NCI-H1092 treated with DMSO at 0.1 percent for 48 hours (cell line): ENCODE measurements around the gene CD248.
"Not testable (repeated sequence)": the region's sequence is repeated elsewhere in the genome, so short reads cannot be mapped to it uniquely, and the experiment has no call there.

ENCODE experiments used
- DNase-seq: peaks from one replicate; lab custom pipeline; 2025; lab: John Stamatoyannopoulos, UW

CD248 gene, protein sequence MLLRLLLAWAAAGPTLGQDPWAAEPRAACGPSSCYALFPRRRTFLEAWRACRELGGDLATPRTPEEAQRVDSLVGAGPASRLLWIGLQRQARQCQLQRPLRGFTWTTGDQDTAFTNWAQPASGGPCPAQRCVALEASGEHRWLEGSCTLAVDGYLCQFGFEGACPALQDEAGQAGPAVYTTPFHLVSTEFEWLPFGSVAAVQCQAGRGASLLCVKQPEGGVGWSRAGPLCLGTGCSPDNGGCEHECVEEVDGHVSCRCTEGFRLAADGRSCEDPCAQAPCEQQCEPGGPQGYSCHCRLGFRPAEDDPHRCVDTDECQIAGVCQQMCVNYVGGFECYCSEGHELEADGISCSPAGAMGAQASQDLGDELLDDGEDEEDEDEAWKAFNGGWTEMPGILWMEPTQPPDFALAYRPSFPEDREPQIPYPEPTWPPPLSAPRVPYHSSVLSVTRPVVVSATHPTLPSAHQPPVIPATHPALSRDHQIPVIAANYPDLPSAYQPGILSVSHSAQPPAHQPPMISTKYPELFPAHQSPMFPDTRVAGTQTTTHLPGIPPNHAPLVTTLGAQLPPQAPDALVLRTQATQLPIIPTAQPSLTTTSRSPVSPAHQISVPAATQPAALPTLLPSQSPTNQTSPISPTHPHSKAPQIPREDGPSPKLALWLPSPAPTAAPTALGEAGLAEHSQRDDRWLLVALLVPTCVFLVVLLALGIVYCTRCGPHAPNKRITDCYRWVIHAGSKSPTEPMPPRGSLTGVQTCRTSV

DNA sequence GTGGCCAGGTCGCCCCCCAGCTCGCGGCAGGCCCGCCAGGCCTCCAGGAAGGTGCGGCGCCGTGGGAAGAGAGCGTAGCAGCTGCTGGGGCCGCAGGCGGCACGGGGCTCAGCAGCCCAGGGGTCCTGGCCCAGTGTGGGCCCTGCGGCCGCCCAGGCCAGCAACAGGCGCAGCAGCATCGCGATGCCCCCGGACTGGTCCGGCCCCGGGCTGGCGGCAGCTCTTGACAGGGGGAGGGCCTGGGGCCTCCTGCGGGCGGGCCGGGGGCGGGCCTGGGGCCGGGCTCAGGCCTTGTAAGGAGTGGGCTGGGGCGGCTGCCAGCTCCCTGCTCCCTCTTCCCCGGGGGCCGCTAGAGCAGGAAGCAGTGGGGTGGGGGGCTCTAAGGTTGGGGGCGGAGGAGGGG lies at the start of gene CD248:
TSS of gene CD248 (minus strand) at position 196 of the 403 bp plus-strand sequence. CDS start at position 179, 17 bp downstream.
- DNase-seq: no peak

DNA sequence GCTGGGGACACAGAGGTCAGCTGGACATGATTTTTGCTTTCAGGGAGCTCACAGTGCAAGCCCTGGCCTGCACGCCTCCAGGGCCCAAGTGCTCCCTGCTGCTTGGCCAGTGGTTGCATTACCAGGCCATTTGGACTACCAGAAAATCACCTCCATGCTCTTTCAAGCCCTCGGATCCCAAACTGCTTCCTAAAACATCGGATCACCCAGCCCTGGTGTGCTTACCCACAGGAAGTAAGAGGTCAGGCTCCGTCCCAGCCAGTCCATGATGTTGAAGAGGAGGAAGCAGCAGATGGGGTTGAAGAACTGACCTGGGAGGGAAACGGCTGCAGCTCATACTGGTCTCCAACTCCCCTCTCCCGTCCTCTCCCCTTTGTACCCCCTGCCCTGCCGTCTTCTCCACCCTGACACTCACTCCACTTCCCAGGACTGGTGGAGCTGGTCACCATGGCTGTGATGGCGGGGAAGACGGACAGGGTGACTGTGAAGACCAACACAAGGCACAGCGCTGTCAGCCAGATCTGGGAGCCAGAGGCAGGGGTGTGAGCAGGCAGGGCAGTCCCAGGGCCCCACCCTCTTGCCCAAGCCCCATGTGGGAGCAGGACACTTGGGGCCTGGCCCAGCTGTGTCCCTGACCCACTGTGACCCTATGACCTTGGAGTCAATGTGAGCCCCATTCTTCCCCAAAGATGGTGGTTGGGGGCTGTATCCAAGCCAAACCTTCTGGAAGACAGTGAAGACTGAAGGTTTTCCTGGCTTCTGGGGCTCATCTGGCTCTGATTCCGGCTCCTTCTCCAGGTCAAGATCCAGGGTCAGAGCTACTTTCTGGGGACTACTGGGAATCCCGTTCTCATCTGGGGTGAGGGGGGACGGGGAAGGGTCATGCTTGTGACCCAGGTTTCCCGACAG lies 49.1 kb upstream of the CD248 start:
- no peak for DNase-seq

DNA sequence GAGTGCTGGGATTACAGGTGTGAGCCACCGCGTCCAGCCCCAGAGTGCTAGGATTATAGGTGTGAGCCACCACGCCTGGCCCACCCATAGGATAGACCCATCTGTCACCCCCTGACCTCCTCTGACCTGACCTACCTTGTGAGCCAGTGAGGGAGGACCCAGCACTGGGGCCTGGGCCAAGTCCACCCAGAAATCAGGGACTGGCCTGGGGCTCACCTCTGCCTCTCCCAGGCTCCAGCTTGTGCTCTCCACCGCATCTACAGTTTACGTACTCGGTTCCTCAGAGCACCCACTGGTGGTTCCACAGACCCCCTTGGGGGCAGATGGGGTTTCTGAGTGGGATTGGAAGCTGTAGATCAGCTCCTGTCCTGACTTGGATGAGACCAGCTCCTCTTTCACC lies 48.3 kb upstream of the CD248 start:
- no peak for DNase-seq

DNA sequence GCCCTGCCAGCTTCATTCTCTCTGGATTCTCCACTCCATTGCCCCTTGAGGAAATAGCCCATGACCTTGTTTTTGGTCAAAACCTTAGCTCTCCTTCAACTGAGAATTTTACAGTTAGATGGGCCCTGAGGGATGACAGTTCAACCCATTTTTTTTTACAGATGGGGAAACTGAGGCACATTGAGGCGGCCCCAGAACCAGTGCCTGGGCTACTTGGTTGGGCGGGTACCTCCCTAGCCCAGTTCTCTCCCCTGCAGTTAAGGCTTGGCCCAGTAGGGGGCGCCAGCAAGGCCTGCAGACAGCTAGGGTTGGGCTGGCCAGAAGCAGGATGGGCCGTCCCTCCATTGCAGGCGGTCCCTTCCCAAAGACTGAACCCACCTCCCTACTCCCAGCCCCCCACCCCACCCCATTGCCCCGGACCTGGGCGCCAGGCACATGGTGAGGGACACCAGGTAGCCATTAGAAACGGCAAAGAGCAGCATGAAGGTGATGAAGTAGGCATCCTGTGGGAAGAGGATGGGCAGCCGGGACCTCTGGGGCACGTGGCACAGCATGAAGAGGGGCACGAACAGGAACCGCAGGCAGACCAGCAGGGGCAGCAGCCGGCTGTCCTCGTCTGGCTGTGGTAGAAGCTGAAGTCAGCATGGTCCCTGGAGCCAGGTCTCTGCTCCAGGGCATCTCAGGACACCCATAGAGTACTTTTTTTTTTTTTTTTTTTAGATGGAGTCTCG lies 47.1 kb upstream of the CD248 start:
- DNase-seq: no peak

DNA sequence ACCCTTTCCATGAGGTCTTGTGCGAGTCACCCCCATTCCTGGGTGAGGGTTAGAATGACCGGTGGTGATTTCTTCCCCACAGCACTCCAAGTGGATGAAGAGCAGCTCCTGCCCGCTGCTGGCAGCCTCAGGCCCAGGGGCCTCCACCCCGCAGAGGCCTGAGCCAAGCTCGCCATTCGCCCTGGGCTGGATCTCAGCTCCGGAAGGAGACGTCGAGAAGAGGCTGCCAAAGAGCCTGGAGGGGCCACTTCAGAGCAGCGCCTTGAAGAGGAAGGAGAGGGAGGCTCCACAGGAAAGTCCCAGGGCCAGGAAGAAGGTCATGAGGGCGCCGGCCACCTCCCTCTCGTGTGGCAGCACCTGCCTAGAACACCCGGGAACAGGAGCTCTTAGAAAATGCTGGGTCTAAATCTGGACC lies 46.4 kb upstream of the CD248 start:
- DNase-seq: no peak

DNA sequence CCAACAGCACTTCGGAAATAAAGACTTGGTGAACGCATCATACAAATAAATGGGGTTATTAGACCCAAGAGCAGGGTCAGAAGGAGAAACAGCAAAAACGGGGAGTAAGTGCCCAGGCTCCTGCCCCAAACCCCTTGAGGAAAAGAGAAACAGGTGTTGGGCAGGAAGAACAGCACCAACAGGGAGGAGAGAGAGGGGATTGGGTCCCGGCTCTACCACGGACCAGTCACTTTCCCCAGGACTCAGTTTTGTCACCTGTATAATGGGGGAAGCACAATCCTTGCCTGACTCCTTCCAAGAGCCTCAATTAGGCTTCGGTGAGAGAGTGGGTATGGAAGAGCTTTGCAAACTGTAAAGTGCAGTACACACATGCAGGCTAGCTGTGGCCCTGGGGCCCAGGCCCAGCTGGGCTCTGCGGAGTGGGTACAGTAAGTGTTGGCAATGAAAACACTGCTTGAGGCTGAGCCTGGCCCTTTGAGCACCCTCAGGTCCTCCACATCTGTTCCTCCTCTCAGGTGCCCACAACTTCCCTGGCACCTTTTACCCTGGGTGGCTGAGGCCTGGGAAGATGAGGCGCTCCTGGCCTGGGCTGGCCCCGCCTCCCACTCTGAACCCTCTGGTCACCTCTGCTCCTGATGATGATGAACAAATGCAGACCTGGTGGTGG lies 45.8 kb upstream of the CD248 start:
- no peak for DNase-seq

DNA sequence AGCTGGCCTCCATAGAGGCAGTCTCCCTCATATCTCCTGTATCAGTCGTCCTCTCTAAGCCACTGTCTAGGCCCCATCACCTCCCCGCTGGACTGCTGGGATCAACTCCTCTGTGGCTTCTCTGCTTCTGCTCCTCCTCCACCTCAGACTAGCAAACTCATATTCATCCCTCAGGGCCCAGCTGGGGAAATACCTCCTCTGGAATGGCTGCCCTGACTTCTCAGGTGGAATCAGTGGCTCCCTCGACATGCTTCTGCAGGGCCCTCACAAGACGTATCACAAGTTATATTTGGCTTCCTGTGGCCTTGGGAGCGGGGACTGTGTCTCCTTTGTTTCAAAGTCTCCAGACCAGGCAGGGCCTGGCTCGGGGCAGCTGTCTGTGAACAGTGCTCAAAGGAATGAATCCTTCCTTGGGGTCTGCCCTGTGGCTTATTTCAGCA lies 44.7 kb upstream of the CD248 start:
- DNase-seq: no peak

DNA sequence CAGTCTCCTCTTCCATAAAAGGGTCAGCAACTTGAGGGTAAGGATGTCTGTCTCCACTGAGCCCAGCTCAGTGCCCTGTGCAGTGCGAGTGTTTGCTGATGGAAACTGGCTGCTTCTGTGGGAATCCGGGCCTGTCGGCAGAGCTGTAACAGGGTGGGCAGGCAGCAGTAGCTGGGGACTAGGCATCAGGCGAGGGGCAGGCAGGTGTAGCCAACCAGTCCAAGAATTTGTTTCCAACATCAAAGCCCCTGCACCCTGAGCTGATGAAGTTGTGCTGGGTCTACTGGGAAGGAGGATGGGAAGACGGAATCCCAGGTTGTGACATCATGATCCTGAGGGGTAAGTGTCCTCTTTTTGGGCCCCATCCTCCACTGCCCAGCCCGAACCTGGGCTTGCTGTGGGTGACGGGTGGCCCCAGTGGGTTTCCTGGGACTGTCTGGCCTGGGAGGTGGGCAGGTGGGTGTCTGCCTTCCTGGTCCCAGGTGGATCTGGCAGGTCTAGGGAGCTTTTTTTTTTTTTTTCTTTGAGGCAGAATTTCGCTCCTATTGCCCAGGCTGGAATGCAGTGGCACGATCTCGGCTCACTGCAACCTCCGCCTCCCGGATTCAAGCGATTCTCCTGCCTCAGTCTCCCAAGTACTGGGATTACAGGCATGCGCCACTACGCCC lies 43.7 kb upstream of the CD248 start:
- no peak for DNase-seq

DNA sequence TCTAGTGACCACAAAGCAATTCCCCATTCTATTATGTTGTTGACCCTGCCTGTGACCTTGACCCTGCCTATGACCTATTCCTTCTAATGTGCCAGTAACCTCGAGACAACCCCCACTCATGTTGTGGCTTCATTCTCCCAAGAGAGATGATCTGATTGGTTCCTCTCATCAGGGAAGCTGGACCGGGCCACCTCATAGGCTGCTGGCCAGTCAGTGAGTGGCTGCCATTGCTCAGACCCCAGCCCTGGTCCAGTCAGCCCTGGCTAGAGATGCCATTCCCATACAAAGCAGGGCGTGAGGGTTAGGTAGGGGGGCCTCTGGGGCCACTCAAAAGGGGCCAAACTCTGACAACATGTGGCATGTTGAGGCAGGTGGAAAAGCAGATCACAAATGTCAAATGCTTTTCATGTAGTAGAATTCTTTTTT lies 42.8 kb upstream of the CD248 start:
- no peak for DNase-seq

DNA sequence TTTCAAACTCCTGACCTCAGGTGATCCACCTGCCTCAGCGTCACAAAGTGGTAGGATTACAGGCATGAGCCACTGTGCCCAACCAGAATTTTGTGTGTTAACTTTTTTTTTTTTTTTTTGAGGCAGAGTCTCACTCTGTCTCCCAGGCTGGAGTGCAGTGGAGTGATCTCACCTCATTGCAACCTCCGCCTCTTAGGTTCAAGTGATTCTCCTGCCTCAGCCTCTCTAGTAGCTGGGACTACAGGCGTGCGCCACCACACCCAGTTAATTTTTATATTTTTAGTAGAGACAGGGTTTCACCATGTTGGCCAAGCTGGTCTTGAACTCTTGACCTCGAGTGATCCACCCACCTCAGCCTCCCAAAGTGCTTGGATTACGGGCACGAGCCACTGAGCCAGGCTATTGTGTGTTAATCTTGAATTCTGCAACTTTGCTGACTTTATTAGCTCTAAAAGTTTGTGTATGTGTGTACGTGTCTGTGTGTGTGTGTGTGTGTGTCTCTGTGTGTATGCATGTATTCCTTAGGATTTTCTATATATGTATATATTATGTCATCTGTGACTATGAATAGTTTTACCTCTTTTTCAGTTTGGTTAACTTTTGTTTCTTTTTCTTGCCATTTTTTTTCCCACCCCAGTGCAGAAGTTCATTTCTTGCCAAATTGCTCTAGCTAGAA lies 33.9 kb upstream of the CD248 start:
- not testable (repeated sequence) for DNase-seq

DNA sequence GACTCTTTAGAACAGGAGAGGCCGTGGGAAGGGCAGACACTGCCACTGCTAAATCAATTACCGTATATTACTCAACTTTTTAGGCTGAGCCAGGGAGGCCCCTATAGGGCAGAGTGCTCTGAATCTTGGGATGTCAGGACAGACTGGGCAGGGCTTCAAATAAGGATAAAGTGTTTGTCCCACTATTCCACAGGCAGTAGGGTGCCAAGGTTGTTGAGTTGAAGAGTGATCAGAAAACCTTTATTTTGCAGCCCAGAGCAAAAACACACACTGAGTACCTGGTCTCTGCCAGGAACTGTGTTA lies 32.2 kb upstream of the CD248 start:
- DNase-seq: no peak

DNA sequence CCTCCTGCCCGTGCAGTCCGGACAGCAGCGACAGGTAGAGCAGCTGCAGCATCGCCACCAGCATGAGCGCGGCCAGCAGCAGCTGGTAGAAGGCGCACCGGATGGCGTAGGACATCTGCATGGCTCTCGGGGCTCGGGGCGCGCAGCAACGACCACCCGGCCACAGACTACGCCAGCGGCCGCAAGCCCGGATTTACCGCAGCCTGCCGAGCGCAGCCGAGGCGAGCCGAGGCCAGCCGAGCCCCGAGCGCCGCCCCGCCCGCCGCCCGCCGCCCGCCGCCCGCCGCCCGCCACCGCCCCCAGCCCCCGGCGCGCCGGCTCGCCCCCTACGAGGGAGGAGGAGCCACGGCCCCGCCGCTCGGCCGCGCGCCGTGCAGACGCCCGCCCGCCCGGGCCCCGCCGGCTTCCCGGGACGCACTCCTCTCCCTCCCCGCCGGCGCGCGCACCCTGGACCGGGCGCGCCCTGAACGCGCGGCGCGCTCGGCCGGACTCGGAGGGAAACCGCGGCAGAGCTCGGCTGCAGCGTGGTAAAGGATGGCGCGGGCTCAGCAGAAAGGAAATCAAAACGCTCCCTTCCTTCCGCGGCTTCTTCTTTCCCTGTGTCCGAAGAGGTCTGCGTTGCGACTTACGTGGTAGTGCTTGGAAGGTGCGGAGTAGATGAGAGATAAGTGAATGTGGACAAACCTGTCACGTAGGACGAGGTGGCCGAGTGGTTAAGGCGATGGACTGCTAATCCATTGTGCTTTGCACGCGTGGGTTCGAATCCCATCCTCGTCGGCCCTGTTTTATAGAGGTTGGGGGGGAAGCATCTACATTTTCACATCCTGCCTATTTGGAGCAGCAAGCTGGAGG lies 30.8 kb upstream of the CD248 start, which contains the start of gene B4GAT1:
TSS of gene B4GAT1 (minus strand) at position 205 of the 852 bp plus-strand sequence. CDS start at position 121, 84 bp downstream.
- peak; percentile 92 for DNase-seq

DNA sequence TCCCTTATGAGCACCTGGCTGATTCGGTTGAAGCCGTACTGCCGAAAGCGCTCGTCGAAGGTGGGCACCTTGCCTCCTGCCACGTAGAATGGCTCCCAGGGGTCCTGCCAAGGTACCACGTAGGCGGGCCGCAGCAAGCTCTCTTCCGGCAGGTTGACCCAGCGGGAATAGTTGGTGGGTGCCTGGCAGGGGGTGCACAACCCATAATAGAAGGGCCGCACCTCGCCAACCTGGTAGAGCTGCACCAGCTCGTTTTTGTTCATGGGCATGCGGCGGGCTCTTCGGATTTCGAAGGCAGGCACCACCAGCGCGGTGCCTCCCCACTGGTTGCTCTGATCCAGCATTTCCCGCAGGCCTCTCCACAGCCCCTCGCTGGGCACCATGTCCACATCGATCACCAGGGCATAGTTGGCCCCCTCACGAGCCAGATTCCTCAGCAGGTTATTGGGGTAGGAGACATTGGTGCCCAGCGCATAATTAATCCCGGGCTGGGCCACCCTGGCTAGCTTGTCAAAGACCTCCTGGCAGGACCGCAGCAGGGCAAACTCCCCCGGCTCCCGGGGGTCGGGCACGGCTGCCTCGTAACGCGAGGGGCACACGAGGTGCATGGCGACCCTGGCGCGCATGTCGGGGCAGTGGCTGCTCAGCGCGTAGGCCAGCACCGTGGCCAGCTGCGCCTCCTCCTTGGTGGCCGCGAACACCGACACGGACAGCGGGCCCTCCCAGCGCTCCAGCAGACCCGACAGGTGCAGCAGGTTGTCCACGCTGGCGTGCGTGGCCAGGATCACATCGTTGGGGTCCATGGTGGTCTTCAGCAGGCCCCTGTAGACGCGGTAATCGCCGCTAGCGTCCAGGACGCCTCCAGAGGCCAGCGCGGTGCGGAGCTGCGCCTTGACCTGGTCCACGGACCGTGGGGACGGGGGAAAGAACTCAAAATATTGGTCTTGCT lies 29.9 kb upstream of the CD248 start:
- DNase-seq: peak; percentile 53

DNA sequence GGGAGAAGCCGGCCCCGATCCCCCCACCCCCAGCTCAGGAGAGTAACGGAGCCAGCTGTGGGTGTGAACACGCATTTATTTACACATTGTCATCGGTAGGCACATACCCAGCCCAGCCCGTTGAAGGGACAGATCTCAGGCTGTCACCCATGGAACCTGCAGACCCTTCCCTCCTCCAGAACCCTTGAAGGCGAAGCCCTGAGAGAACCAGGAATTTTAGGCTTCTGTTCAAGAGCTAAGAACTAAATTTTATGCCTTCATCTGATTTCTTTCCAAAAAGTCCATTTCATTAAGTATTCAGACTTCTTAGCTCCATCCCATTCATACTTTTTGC lies 28.4 kb upstream of the CD248 start:
- no peak for DNase-seq

DNA sequence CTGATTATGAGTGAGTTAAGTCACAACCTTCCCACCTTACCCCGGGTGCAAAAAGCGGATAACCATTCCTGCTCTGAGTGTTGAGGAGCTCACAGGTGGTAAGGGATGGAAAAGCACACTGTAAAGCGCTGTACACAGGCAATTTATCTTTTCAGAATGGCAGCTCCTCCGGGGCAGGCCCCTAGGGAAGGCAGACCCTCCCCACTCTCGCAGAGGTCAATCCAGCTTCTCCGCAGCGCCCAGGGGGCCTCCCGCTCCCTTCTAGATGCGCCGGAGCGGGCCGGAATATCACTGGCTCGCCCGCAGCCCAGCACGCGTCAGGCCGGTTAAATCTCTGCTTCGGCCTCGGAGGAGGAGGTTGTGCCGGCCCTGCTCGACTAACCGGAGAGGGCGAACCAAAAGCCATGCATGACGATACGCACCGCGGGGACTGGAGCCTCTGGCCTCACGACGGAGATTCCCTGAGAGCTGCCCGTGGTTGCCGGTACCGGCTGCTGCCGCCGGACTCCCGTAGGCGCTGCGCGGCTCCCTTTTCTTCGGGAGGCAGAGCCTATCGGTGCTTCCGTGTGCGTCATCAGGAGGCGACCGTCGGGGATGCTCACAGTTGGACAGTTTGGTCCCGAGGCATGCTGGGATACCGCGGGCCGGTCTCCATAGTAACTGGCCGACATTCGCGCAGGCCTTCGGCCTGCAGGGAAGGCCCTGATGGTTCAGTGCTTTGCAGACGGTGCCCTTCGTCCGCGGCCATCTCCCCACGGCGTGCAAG lies 27.9 kb upstream of the CD248 start, which contains the start of gene BRMS1:
TSS of gene BRMS1 (minus strand) at position 555 of the 766 bp plus-strand sequence. CDS start 2,870 bp downstream, outside the sequence.
- DNase-seq: peak; percentile 96

DNA sequence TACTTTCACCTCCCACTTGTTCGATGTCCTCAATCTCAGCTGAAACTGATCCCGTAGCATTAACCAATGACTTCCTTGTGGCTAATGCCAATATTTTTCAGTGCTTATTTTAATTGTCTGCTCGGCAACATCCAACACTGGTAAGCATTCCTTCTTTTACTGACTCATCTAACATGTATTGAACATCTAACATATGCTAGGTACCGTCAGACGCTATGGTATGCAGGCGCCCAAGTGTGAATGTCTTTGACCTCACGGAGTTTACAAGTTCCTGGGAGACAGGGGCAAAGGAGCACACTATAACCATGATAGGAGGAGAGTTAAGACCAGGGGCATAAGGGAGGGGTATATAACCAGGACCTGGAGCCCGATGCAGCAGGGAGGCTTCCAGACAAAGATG lies 26.3 kb upstream of the CD248 start:
- DNase-seq: no peak
